Frontal cortex (tissue), 4 donors: ENCODE results near the gene CAMK2B. TPM values are rescaled to one million over a fixed set of nuclear protein-coding genes. Genes with fewer than 3 reads are reported as not detected.

Experiments used
- DNase-seq, 2 donors: peaks; one replicate each; pipeline ENCODE4 v3.0.0; 2012; ENCODE audit warnings: low spot score in 2 of 2
- FAIRE-seq: peaks from 2 replicates; lab custom pipeline; 2012; peaks lifted over from hg19 to GRCh38; lab: Jason Lieb, UNC
- total RNA-seq: library from RNA; depleted of rRNA; stranded (reverse); fragments of >200 nt; gene quantifications from one replicate; pipeline ENCODE4 v1.2.3, GENCODE V29; 2014
- donor health status: control.
- donor health status: control.
- donor health status: control.

The CAMK2B gene
- total RNA-seq: 99.5 TPM

DNA sequence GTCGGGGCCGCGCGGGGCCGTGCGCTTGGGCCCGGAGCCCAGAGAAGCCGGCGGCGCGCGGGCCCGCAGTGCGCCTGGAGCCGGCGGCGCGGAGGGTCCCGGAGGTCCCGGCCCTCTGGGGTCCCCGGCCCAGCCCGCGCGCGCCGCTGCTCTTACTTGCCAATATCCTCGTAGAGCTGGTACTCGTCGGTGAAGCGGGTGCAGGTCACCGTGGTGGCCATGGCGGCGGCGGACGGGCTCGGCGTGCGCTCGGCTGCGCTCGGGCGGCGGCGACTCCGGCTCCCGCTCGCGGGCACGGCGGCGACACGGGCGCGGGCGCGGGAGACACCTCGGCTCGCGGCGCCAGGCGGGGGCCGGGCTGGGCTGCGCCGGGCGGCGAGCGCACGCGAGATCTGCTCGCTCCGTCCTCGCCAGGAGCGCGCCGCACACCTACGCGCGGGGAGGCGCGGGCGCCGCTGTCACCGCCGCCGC lies at the start of gene CAMK2B:
CAMK2B (minus strand) TSS at position 394 of the 471 bp plus-strand sequence; CDS start at position 221, 173 bp downstream.
- DNase-seq (peak in 1 of 2 donors; percentile 56), FAIRE-seq (no peak)

GRCh38 chr7:44374007-44374763 lies 48.8 kb upstream of the CAMK2B start:
- no peak for FAIRE-seq
- no peak for DNase-seq

DNA sequence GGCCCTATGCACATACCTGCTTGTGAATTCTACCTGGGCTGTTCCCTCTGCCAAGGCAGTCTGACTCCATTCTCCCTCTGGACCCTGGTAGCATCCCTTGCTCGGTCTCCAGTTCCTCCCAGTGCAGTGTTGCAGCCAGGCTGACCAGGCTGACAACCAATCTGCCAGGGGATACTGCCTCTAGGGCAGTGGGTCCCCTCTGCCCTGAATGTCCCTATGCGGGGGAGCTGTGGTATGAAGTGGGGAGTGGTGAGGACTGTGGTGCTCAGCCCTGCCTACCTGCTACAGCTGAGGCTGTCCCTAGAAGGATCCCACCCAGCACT lies 48.0 kb upstream of the CAMK2B start:
- FAIRE-seq: no peak
- DNase-seq: no peak

DNA sequence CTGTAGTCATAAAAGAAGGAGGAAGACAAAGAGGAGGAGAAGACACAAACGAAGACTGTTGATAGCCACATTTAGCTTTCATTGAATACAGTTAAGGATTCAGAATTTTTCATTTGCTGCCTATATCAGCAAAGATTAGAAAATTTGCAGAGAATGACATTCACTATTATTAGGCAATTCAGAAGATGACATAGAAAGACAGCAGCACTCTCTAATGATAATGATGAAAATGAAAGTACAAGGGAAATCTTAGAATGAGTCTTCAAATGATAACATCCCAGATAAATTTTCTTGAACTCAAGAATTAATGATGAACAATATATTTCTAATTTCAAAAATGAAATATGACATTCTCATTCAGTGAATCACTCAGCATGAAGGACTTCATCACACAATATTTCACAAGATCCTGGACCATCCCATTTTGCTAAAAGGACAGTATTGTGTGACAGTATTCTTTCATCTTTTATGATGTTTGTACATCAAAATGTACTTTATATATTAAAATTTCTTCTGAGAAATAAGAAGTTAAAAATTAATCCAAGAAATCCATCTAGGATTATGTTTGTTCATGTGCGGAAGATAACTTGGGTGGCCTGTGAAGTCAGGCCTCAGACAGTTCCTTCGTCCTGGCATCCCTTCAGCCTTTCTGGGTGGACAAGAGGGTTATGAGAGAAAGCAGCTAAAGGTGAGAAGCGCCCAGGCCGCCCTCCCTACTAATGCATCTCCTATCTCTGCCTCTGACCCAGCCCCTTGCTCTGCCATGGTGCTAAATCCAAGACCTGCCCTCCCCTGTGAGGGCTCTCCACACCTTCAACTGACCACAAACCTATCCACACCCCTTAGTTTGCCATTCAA lies 47.4 kb upstream of the CAMK2B start:
- DNase-seq (no peak), FAIRE-seq (no peak)

- FAIRE-seq: no peak
These were observed 43.5 kb upstream of the CAMK2B start for GRCh38 chr7:44368885-44369284.

DNA sequence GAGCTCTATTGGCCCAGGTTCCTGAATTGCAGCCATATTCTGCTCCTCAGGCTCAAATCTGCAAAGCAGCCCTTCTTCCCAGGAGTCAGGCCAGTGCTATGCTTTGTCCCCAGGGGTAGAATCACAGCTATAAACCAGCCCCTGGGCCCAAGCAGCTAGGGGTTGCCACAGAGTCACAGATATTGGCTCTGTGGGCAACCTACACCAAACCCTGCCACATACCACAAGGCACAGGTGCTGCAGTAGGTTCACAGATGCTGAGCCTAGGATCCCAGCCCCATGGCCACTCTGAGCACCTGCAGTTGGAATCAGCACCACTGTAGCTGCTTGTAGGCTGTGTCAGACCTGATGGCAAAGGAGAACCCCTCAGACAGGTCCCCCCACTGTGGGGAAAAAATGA lies 43.1 kb upstream of the CAMK2B start:
- DNase-seq (no peak), FAIRE-seq (no peak)

More at GRCh38 chr7:44368885-44369284, 43.5 kb upstream of the CAMK2B start:
- DNase-seq: no peak

GRCh38 chr7:44367475-44368043 lies 42.2 kb upstream of the CAMK2B start:
- DNase-seq (no peak), FAIRE-seq (no peak)

DNA sequence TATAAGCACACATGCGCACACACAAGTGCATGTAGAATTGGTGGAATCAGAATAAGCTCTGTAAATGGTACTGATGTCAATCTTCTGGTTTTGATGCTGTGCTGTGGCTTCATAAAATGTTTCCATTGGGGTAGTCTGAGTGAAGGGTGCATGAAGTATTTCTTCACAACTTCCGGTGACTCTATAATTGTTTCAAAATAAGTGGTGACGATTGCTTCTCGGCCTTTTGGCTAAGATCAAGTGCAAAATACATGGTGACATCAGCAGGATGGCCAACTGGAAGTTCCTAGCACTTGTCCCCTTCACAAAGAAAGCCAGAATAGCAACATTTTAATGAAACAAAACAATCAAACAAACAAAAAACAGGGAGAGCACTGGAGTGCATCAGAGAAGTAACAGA lies 41.6 kb upstream of the CAMK2B start:
- no peak for DNase-seq
- FAIRE-seq: no peak

DNA sequence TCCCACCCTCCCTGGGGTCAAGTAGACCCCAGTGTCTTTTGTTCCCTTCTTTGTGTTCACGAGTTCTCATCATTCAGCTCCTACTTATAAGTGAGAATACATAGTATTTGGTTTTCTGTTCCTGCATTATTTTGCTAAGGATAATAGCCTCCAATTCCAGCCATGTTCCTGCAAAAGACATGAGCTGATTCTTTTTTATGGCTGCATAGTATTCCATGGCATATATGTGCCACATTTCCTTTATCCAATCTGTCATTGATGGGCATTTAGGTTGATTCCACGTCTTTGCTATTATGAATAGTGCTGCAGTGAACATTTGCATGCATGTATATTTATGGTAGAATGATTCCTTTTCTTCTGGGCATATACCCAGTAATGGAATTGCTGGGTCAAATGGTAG lies 28.3 kb upstream of the CAMK2B start:
- no peak for DNase-seq
- FAIRE-seq: no peak

DNA sequence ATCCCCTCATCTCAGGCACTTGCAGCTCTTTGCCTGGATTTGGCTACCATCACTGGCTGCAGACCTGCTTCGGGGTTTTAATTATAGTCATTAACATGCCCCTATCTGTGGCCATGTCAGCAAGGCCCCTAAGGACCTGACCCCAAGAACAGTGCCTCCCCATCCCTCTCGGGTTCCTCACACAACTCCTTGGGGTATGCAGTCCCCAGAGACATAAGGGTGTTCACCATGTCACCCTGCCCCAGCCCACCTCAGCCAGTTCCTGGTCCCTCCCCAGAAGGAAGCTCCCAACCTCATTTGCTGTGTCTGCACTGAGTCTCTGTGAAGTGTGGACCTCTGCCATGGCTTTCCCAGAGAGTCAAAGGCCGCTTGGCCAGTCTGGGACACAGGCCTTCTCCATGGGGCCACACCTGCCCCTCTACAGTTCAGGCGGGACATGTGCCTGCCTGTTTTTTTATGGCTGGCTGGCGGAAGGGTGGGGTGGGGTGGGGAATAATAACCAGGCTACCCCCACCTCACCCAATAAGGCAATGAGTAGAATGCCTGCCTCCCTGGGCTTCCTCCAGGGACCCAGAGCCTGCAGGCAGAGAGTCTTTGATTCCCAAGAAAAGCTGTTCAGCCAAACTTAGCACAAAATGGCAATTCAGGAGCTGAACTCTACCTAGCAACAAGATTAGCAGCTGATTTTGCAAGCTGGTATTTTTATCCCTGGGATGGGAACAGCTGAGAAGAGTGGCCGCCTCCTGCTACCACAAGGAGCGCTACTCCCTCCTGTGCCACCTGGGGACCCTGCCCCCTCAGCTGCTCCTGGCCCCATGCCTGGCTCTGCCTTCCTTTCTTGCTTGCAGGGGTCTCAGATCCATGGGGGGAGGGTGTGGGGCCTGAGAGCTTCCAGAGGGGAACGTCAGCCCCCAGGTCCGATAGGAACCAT lies 23.7 kb upstream of the CAMK2B start:
- DNase-seq (no peak), FAIRE-seq (no peak)

DNA sequence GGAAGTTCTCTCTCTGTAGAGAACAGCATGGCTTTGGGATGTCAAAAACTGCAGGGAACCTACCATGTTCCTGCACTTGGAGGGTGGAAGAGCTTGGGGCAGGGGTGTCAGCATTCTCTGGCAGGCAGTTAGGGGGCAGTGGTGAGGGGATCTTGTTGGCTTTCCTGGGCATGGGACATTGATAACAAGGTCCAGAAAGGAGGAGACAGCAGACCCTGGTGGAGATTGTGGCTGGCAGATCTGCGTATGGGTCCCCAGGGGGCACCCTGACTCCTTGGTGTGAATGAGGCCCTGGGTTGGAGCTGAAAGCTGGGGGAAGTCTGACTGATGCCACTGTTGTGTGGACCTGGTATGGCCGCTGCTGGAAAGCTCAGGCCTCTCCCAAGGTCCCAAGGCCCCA lies 22.9 kb upstream of the CAMK2B start:
- FAIRE-seq: no peak
- no peak for DNase-seq

DNA sequence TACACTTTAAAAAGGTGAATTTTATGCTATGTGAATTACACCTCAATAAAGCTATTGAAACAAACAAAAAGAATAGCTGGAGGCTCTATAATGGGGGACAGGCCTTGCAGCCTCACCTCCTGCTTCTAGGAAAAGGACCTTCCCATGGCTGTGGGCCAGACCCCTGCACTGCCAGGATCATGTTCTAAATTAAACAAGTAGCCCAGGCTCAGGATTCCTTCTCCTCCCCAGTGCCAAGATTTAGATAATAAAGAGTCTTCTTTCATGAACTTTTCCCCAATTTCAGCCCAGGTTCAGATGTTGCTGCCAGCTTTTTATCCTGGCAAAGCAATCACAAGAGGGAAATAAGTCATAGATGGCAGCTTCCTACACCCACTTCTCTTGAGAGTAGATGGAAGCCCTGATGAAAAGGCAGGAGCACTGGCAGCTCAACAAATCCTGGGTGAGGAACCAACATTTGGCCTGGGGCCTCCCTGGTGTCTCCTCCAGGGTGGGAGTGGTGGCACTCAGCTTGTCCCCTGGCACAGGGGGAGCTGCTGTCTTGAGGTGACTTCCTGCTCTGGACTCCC lies 22.2 kb upstream of the CAMK2B start:
- no peak for DNase-seq
- no peak for FAIRE-seq

GRCh38 chr7:44346063-44346462 lies 20.7 kb upstream of the CAMK2B start:
- DNase-seq: no peak
- no peak for FAIRE-seq

- FAIRE-seq (no peak), DNase-seq (no peak)
These were observed 16.0 kb upstream of the CAMK2B start for GRCh38 chr7:44341401-44341800.

DNA sequence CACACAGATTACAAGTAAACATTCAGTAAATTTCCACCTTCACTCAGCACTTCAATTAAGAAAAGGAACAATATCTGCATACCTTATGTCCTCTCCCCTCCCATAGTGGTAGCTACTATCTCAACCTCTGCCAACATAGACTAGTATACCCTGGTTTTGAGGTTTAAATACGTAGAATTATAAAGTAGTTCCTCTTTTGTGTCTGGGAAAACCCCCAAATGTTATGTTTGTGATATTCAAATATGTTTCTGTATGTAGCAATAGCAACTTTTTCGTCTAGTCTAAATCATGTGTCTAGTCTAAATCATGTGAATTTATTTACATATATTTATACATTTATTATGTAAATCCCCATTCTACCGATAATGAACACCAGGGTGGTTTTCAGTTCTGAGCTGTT lies 13.2 kb upstream of the CAMK2B start:
- no peak for FAIRE-seq
- DNase-seq: no peak

DNA sequence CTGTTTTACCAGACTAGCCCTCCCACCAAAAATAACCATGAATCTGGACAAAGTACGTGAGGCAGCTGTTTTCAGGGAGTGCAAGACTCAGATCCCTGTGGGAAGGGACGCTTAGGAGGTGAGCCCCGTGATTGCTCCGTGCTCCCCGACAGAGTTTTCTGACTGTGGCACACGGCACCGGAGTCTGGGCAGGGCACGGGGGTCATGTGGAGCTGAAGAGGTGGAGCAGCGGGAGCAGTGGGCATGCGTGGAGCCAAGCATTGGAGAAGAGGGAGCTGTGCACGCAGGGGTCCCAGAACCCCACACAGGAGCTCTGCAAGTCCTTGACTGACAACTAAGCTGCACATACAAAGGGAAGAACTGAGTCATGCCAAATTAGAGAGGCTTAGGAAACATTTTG lies 11.1 kb upstream of the CAMK2B start:
- FAIRE-seq: no peak
- no peak for DNase-seq

GRCh38 chr7:44335184-44335583 lies 9.8 kb upstream of the CAMK2B start:
- FAIRE-seq (no peak), DNase-seq (no peak)

- DNase-seq: no peak
- FAIRE-seq: no peak
These were observed 9.3 kb upstream of the CAMK2B start for GRCh38 chr7:44334734-44335097.

DNA sequence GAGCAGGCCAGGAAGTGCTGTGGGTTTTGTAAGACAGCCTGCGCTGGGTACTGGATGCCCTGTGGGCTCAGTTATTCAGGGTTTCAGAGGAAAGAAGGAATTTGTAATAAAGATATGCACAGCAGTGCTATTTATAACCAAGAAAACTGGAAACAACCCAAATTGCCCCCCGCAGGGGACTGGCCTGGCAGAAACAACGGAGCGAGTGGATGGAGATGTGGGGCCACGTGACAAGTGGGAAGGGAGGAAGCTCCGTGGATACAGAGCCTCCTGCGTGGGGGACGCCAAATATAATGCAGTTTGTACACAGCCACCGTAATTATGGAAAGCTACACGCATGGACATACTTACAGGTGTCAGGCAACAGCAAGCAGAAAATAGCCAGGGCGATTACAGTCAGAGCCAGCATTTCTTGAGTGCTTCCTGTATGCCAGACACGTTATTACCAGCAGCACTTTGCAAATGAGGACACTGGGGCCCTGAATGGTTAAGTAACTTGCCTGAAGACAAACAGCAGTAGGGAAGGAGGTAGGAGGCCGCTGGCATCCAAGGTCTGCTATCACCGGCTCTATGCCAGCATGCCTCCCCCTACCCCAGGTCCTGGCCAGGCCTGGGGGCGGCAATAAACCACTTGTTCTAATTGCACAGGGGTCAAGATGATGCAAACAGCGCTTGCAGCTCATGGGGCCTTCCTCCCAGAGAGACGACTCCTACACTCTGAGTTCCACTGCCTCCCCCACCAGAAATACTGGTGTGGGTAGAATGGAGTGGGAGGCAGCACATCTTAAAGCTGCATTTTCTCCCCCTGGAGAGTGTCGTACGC lies 8.7 kb upstream of the CAMK2B start:
- FAIRE-seq (no peak), DNase-seq (no peak)
